HFFc6 (cell line): Measurements from ENCODE around the gene ANKEF1. TPM values are rescaled to one million over a fixed set of nuclear protein-coding genes. Genes with fewer than 3 reads are reported as not detected.

Source experiments
- DNase-seq: peaks from one replicate; pipeline ENCODE4 v3.0.0-alpha.2; 2018
- H3K27ac Mint-ChIP-seq: 2 replicates; pipeline ENCODE4 v1.8.0; 2020; ENCODE audit warnings: mild to moderate bottlenecking, mixed read lengths
- H3K27me3 Mint-ChIP-seq: 2 replicates; pipeline ENCODE4 v1.8.0; 2021; ENCODE audit warnings: mild to moderate bottlenecking, moderate library complexity, mixed read lengths; ENCODE audit not compliant: insufficient read depth
- H3K36me3 Mint-ChIP-seq: 2 replicates; pipeline ENCODE4 v1.8.0; 2021; ENCODE audit warnings: low read depth, mixed read lengths
- H3K4me1 Mint-ChIP-seq: 2 replicates; pipeline ENCODE4 v1.8.0; 2020; ENCODE audit warnings: low read depth, mixed read lengths
- H3K4me3 Mint-ChIP-seq: 2 replicates; pipeline ENCODE4 v1.8.0; 2020; ENCODE audit warnings: mild to moderate bottlenecking, moderate library complexity, mixed read lengths
- H3K9me3 Mint-ChIP-seq: 2 replicates; pipeline ENCODE4 v1.8.0; 2020; ENCODE audit warnings: mild to moderate bottlenecking, mixed read lengths
- total RNA-seq, 6 experiments: library from RNA; stranded (reverse); fragmentation: NEBNext Ultra II Directional; extraction: Animal tissue kit (Norgen Biotek cat#: 25700); gene quantifications; 2 replicates in 1 of 6; 3 replicates in 5 of 6; pipeline ENCODE4 v1.2.3, GENCODE V29; 2021
- TF ChIP-seq, protein P1 (sequence below): fragments of 200-600 bp; sonication (generic); IDR thresholded peaks from 2 replicates; pipeline ENCODE4 v1.5.0; 2021; ENCODE audit warnings: antibody characterized with exemption, mild to moderate bottlenecking

Gene ANKEF1
- total RNA-seq, 6 experiments from 2014 or later: not detected

DNA sequence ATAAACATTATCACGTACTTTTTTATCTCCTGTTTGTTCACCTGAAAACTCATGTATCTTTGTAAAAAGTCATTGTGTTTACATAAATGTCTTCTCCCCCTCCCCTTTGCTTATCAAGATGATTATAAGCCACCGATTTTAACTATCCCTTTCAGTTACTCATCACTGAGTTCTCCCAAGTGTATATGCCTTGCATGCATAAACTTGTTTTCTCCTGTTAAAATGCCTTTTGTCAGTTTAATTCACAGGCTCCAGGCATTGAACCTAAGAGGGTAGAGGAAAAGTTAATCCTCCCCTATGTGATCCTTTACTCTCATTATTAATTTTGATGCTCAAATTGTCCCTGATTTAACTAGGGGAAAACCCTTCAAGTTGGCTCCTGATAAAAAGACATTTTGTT lies 24.2 kb downstream of the ANKEF1 start:
- Mint-ChIP-seq H3K36me3 (no peaks in the 10 kb centered on the region), H3K9me3 (no peaks in the 10 kb centered on the region), H3K27ac (no peak overlapping the region), H3K4me3 (no peak overlapping the region), H3K4me1 (no peaks in the 10 kb centered on the region), H3K27me3 (no peaks in the 10 kb centered on the region; the same call in 1 of the 2 replicates)
- TF ChIP-seq, protein P1, sequence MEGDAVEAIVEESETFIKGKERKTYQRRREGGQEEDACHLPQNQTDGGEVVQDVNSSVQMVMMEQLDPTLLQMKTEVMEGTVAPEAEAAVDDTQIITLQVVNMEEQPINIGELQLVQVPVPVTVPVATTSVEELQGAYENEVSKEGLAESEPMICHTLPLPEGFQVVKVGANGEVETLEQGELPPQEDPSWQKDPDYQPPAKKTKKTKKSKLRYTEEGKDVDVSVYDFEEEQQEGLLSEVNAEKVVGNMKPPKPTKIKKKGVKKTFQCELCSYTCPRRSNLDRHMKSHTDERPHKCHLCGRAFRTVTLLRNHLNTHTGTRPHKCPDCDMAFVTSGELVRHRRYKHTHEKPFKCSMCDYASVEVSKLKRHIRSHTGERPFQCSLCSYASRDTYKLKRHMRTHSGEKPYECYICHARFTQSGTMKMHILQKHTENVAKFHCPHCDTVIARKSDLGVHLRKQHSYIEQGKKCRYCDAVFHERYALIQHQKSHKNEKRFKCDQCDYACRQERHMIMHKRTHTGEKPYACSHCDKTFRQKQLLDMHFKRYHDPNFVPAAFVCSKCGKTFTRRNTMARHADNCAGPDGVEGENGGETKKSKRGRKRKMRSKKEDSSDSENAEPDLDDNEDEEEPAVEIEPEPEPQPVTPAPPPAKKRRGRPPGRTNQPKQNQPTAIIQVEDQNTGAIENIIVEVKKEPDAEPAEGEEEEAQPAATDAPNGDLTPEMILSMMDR: no peak
- no peak for DNase-seq

DNA sequence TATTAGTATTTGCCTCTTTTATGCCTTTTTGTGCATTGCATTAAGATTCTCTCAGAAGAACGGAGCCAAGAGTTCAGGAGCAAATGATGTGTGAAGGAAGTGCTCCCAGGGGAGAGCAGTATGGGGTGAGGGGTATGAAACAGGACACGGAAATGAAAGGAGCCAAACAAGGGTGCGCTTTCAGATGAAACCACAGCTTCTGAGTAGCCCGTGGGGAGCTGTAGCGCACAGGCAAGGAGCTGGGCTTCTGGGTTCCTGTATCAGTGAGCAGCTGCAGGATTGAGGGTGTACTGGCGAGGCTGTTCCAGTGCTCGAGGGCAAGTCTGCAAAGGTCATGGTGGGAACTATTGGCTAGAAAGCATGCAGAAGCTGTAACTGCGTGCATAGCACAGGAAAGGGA lies 25.4 kb downstream of the ANKEF1 start:
- Mint-ChIP-seq H3K4me1 (no peaks in the 10 kb centered on the region), H3K36me3 (no peaks in the 10 kb centered on the region), H3K9me3 (no peaks in the 10 kb centered on the region), H3K27me3 (no peaks in the 10 kb centered on the region; the same call in 1 of the 2 replicates), H3K4me3 (no peak overlapping the region), H3K27ac (no peak overlapping the region)
- DNase-seq: no peak
- TF ChIP-seq, protein P1: no peak

DNA sequence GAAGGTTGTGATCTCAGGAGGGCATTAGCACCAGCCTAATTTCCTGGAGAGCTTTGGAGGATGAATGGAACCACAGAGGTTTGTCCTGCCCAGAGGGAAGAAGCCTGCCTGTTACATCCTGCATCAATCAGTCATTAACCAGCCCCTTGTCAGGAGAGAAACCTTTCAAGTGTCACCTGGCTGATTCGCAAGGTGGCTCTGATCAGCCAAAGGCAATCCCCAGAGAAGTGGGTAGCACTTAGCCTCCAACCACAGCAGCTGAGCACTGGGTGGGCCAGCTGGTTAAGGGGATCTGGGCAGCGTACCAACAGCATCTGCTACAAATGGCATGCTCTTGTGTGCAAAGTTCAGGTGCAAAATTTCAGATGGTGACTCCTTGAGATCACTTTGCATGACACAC lies 26.9 kb downstream of the ANKEF1 start:
- H3K27me3 Mint-ChIP-seq: no peaks in the 10 kb centered on the region; the same call in 1 of the 2 replicates
- peaks cover 3% of the 10 kb centered on the region; the same call in 1 of the 2 replicates for H3K9me3 Mint-ChIP-seq

DNA sequence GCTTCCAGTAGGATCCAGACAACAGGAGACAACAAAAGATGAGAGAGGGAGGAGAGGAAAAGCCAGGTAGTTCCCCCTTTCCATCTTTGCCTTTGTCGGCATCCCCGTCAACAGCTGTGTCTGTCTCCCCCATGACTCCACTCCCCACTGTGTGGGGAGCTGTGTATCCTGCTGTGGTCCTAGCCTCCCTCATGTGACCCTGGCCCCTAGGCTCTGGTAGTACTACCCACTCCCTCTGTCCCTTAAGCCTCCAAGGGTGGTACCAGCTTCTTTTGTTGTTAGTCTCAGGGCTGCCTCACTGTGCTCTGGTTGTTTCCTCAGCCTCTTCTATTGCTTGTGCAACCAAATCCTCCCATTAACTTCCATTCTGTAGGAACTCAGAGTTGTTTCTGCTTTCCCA lies 28.7 kb downstream of the ANKEF1 start:
- H3K36me3 Mint-ChIP-seq: no peaks in the 10 kb centered on the region
- no peak for DNase-seq
- H3K4me1 Mint-ChIP-seq: no peaks in the 10 kb centered on the region
- H3K27me3 Mint-ChIP-seq: no peaks in the 10 kb centered on the region; the same call in 1 of the 2 replicates
- peaks cover 4% of the 10 kb centered on the region; the same call in 1 of the 2 replicates for H3K9me3 Mint-ChIP-seq
- TF ChIP-seq, protein P1: no peak
- no peak overlapping the region for H3K27ac Mint-ChIP-seq
- no peak overlapping the region for H3K4me3 Mint-ChIP-seq

More for the DNA sequence above, 26.9 kb downstream of the ANKEF1 start:
- Mint-ChIP-seq H3K4me3 (no peak overlapping the region), H3K36me3 (no peaks in the 10 kb centered on the region), H3K27ac (no peak overlapping the region), H3K4me1 (no peaks in the 10 kb centered on the region)
- TF ChIP-seq, protein P1: no peak
- no peak for DNase-seq

DNA sequence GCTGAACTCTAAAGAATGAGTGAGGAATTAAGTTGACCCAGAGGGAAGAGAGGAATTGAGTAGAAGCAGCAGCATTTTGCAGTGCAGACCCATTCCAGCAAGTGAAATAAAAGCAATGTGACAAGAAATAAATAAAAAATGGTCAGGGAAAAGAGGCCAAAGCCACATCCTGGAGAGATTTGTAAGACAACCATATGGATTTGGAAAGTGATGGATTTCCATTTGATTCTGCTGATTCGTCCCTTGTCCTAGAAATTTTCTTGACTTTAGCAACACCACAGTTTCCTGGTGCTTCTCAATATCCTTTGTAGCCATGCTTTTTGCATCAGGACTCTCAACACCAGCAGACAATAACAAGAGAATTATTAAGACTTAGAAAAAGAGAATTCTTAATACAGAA lies 29.8 kb downstream of the ANKEF1 start:
- no peak for DNase-seq
- no peak overlapping the region for H3K4me3 Mint-ChIP-seq

More for the DNA sequence above, 29.8 kb downstream of the ANKEF1 start:
- no peaks in the 10 kb centered on the region for H3K4me1 Mint-ChIP-seq
- no peaks in the 10 kb centered on the region for H3K36me3 Mint-ChIP-seq
- TF ChIP-seq, protein P1: no peak
- H3K9me3 Mint-ChIP-seq: peaks cover 4% of the 10 kb centered on the region; the same call in 1 of the 2 replicates
- H3K27ac Mint-ChIP-seq: no peak overlapping the region
- no peaks in the 10 kb centered on the region; the same call in 1 of the 2 replicates for H3K27me3 Mint-ChIP-seq
